IMR-90 (cell line): ENCODE results near the gene ANXA2. TPM values are rescaled to one million over a fixed set of nuclear protein-coding genes. Genes with fewer than 3 reads are reported as not detected.

Experiments
- ATAC-seq: fragments of 200-7000 bp; cut with Tn5 transposase; 2 replicates; pipeline ENCODE4 v1.9.1; 2020; ENCODE audit warnings: low read depth, mild to moderate bottlenecking, moderate library complexity
- BruUV-seq: library from RNA; stranded (reverse); fragments of 400-500 nt; replicated peaks from 2 replicates; lab custom pipeline; 2021; lab: Mats Ljungman, UMichigan
- CTCF ChIA-PET: fragments of 300-600 bp; formaldehyde crosslinking; extraction: SDS; loops from one replicate; lab custom pipeline; 2021; ENCODE audit warnings: antibody characterized with exemption; lab: Yijun Ruan, JAX
- POLR2A ChIA-PET: fragments of 300-600 bp; sonication (Branson Sonifier 250); formaldehyde crosslinking; loops from one replicate; lab custom pipeline; 2022; ENCODE audit warnings: antibody characterized with exemption; ENCODE audit not compliant: unreplicated experiment; lab: Charles Lee
- DNase-seq: peaks from one replicate; pipeline ENCODE4 v3.0.0; 2013
- H2AFZ ChIP-seq: replicated peaks from 2 replicates; pipeline ENCODE3; 2013; ENCODE audit warnings: low read length, mild to moderate bottlenecking; ENCODE audit not compliant: poor library complexity
- H2AK5ac ChIP-seq: 2 replicates; pipeline ENCODE4 v1.6.1; 2013; ENCODE audit warnings: low read depth, low read length, inconsistent platforms
- H2AK9ac ChIP-seq: replicated peaks from 2 replicates; pipeline ENCODE3; 2013; ENCODE audit warnings: mild to moderate bottlenecking, low read depth, low read length, moderate library complexity; ENCODE audit not compliant: poor library complexity
- H2BK120ac ChIP-seq: 2 replicates; pipeline ENCODE4 v1.6.1; 2013; ENCODE audit warnings: low read depth, low read length, inconsistent platforms
- H2BK15ac ChIP-seq: 3 replicates; pipeline ENCODE4 v1.6.1; 2013; ENCODE audit warnings: low read depth, low read length, inconsistent platforms
- H2BK20ac ChIP-seq: 2 replicates; pipeline ENCODE4 v1.6.1; 2013; ENCODE audit warnings: low read depth, mild to moderate bottlenecking, inconsistent platforms, low read length, moderate library complexity
- H2BK5ac ChIP-seq: 2 replicates; pipeline ENCODE4 v1.6.1; 2013; ENCODE audit warnings: mild to moderate bottlenecking, low read depth, low read length, inconsistent platforms; ENCODE audit not compliant: poor library complexity, severe bottlenecking
- H3K14ac ChIP-seq: replicated peaks from 2 replicates; pipeline ENCODE4 v1.6.1; 2013; ENCODE audit warnings: low read depth, low read length, inconsistent platforms
- H3K18ac ChIP-seq: 2 replicates; pipeline ENCODE4 v1.6.1; 2013; ENCODE audit warnings: low read depth, low read length, control low read depth
- H3K23ac ChIP-seq: 2 replicates; pipeline ENCODE4 v1.6.1; 2013; ENCODE audit warnings: low read depth, low read length, inconsistent platforms
- H3K27ac ChIP-seq: 2 replicates; pipeline ENCODE4 v1.5.1; 2013; ENCODE audit warnings: mild to moderate bottlenecking, control low read depth, low read length; ENCODE audit not compliant: insufficient read depth
- H3K27me3 ChIP-seq: 2 replicates; pipeline ENCODE4 v1.6.1; 2013; ENCODE audit warnings: low read length; ENCODE audit not compliant: control insufficient read depth, insufficient read depth
- H3K36me3 ChIP-seq: 2 replicates; pipeline ENCODE4 v1.6.1; 2013; ENCODE audit warnings: low read length, mixed read lengths; ENCODE audit not compliant: control insufficient read depth, insufficient read depth
- H3K4ac ChIP-seq: 2 replicates; pipeline ENCODE4 v1.6.1; 2013; ENCODE audit warnings: low read depth, low read length, inconsistent platforms
- H3K4me1 ChIP-seq: 2 replicates; pipeline ENCODE4 v1.6.1; 2013; ENCODE audit warnings: low read length, mixed read lengths; ENCODE audit not compliant: control insufficient read depth, insufficient read depth
- H3K4me2 ChIP-seq: 2 replicates; pipeline ENCODE4 v1.6.1; 2013; ENCODE audit warnings: low read depth, mild to moderate bottlenecking, control low read depth, low read length, moderate library complexity
- H3K4me3 ChIP-seq: 2 replicates; pipeline ENCODE4 v1.5.1; 2013; ENCODE audit warnings: low read depth, mild to moderate bottlenecking, control low read depth, low read length, moderate library complexity; ENCODE audit not compliant: insufficient read depth
- H3K56ac ChIP-seq: 2 replicates; pipeline ENCODE4 v1.6.1; 2013; ENCODE audit warnings: low read length, inconsistent platforms; ENCODE audit not compliant: insufficient read depth; ENCODE audit errors: extremely low read depth
- H3K79me1 ChIP-seq, 2 experiments: 2 replicates each; pipeline ENCODE4 v1.6.1; 2013; ENCODE audit warnings: low read length in 2 of 2, inconsistent platforms in 1 of 2, low read depth in 1 of 2
- H3K9ac ChIP-seq: 2 replicates; pipeline ENCODE4 v1.6.1; 2013; ENCODE audit warnings: low read depth, low read length, control low read depth
- H3K9me1 ChIP-seq: 2 replicates; pipeline ENCODE4 v1.6.1; 2013; ENCODE audit warnings: low read length, inconsistent platforms; ENCODE audit not compliant: insufficient read depth
- H3K9me3 ChIP-seq: 2 replicates; pipeline ENCODE4 v1.6.1; 2013; ENCODE audit warnings: low read length; ENCODE audit not compliant: control insufficient read depth, insufficient read depth
- H4K20me1 ChIP-seq: 2 replicates; pipeline ENCODE4 v1.6.1; 2013; ENCODE audit warnings: low read length, inconsistent platforms; ENCODE audit not compliant: insufficient read depth
- H4K5ac ChIP-seq: 2 replicates; pipeline ENCODE4 v1.6.1; 2013; ENCODE audit warnings: mild to moderate bottlenecking, low read depth, low read length, control low read depth
- H4K8ac ChIP-seq, 2 experiments: 2 replicates each; pipeline ENCODE4 v1.6.1; 2013; ENCODE audit warnings: low read depth in 2 of 2, low read length in 2 of 2, control low read depth in 1 of 2, inconsistent platforms in 1 of 2
- H4K91ac ChIP-seq: 2 replicates; pipeline ENCODE4 v1.6.1; 2013; ENCODE audit warnings: low read depth, low read length, inconsistent platforms; ENCODE audit not compliant: insufficient read depth
- BHLHE40 ChIP-seq: fragments of 150-350 bp; IDR thresholded peaks from 2 replicates; pipeline ENCODE4 v1.6.1; 2016; ENCODE audit warnings: mild to moderate bottlenecking, low read depth, low read length
- NFE2L2 ChIP-seq: fragments of 150-350 bp; IDR thresholded peaks from 2 replicates; pipeline ENCODE4 v1.6.1; 2016; ENCODE audit warnings: low read depth, mild to moderate bottlenecking, low read length
- POLR2A ChIP-seq: IDR thresholded peaks from 2 replicates; pipeline ENCODE4 v1.6.1; 2012; ENCODE audit warnings: mild to moderate bottlenecking, low read depth, low read length
- RCOR1 ChIP-seq: IDR thresholded peaks from 2 replicates; pipeline ENCODE4 v1.6.1; 2012; ENCODE audit warnings: mild to moderate bottlenecking, low read length, improper control_type of control experiment; ENCODE audit not compliant: insufficient replicate concordance
- USF2 ChIP-seq: fragments of 150-350 bp; IDR thresholded peaks from 2 replicates; pipeline ENCODE4 v1.6.1; 2017; ENCODE audit warnings: mild to moderate bottlenecking, antibody characterized with exemption, low read length, low read depth
- WGBS, 2 experiments: methylation state at CpG; one replicate each; pipeline versions ENCODE4 v1.1.5 to v1.1.7; 2013; ENCODE audit warnings: missing lambda C conversion rate in 2 of 2; ENCODE audit not compliant: insufficient read length in 1 of 2; ENCODE audit errors: extremely low coverage in 2 of 2; 5-methylcytosine and 5-hydroxymethylcytosine counted together
- dilution Hi-C: fragments of 300-500 bp; cut with HindIII; formaldehyde crosslinking; loops from one replicate; pipeline ENCODE4 v1.14.3; 2018; ENCODE audit warnings: low sequenced_read_pairs; ENCODE audit not compliant: unreplicated experiment
- in situ Hi-C: fragments of 300-500 bp; cut with MboI; formaldehyde crosslinking; loops from 3 replicates; pipeline ENCODE4 v1.14.3; 2019; ENCODE audit warnings: low sequenced_read_pairs, inconsistent platforms, mixed read lengths
- intact Hi-C: fragments of 100-400 bp; cut with micrococcal nuclease; formaldehyde crosslinking; loops from 2 replicates; pipeline ENCODE4 v1.10.0; 2022
- polyA plus RNA-seq, 3 experiments: library from polyadenylated mRNA; depleted of rRNA; stranded (reverse); fragments of >200 nt; gene quantifications; 2 replicates each; pipeline ENCODE4 v1.2.3, GENCODE V29; 2012; ENCODE audit warnings: low replicate concordance in 1 of 3
- total RNA-seq: library from RNA; depleted of rRNA; stranded (reverse); fragments of >200 nt; gene quantifications from 2 replicates; pipeline ENCODE4 v1.2.3, GENCODE V29; 2012

The ANXA2 gene
- total and polyA plus RNA-seq, 2 of the 4 experiments (the other 2 are of a cell fraction): 7,454 to 8,412 TPM

DNA sequence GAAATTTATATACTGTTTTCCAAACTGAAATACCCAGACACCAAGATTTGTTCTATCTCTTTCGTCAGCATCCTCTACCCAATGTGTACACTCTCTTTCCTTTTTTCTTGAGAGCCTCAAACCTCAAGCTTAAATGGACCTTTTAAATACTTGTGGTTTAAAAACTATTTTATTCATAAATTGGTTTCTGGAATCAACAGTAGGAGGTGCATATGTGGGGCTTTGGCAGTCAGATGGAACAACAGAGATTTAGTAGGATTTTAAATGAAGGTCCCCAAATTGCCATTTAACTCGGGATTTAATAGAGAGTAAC is 33.2 kb downstream of the ANXA2 start:
- intact Hi-C loops: no loop called here
- H3K27ac ChIP-seq: no peak overlapping the region
- dilution Hi-C loops: no loop called here

More for the DNA sequence above, 33.2 kb downstream of the ANXA2 start:
- TF ChIP-seq RCOR1: no peak
- no peak for TF ChIP-seq BHLHE40
- TF ChIP-seq USF2: no peak
- 0 out of 2 replicates have a peak, but pooled peaks have one; percentile 7 for TF ChIP-seq POLR2A
- TF ChIP-seq NFE2L2: no peak
- in situ Hi-C loops: loop anchor here (5.0 kb wide), 1 partner anchor 78 kb away; no protein-coding TSS in a partner anchor
- Histone ChIP-seq H2AK5ac (no peak overlapping the region), H4K91ac (no peak overlapping the region), H2BK20ac (no peak overlapping the region), H4K5ac (no peak overlapping the region), H3K36me3 (peaks cover 33% of the 10 kb centered on the region), H2BK120ac (no peak overlapping the region), H3K4ac (no peak overlapping the region; the same call in 1 of the 2 replicates), H3K14ac (no peak overlapping the region), H3K4me3 (no peak overlapping the region), H3K18ac (no peak overlapping the region), H3K9me3 (no peaks in the 10 kb centered on the region), H3K79me1 (peaks cover 8 to 53% of the 10 kb centered on the region in 2 experiments; a peak in 3 of 4 replicates), H4K20me1 (peaks cover 65% of the 10 kb centered on the region), H2AK9ac (no peak overlapping the region), H2AFZ (no peak overlapping the region), H2BK15ac (no peak overlapping the region), H3K56ac (no peak overlapping the region), H3K4me2 (no peak overlapping the region), H2BK5ac (peak overlapping the region; percentile 68), H3K27me3 (no peaks in the 10 kb centered on the region), H3K9me1 (peaks cover 7% of the 10 kb centered on the region), H3K4me1 (peaks cover 23% of the 10 kb centered on the region), H3K9ac (no peak overlapping the region), H4K8ac (no peak overlapping the region), H3K23ac (peak overlapping the region; percentile 67; the same call in 1 of the 2 replicates)
- POLR2A ChIA-PET: no interaction called here
- WGBS, 2 experiments: no CpG with 5 or more reads among the region's 2 CpGs
- BruUV-seq: no TSS peak
- DNase-seq (no peak), ATAC-seq (no peak)
- CTCF ChIA-PET: no interaction called here
